OCI-M1 (cell line): Measurements from ENCODE around the gene CPNE1.
"Not testable (repeated sequence)": the region's sequence is repeated elsewhere in the genome, so short reads cannot be mapped to it uniquely, and the experiment has no call there.

Experiments used
- DNase-seq: peaks from one replicate; lab custom pipeline; 2025; lab: John Stamatoyannopoulos, UW

Gene CPNE1

DNA sequence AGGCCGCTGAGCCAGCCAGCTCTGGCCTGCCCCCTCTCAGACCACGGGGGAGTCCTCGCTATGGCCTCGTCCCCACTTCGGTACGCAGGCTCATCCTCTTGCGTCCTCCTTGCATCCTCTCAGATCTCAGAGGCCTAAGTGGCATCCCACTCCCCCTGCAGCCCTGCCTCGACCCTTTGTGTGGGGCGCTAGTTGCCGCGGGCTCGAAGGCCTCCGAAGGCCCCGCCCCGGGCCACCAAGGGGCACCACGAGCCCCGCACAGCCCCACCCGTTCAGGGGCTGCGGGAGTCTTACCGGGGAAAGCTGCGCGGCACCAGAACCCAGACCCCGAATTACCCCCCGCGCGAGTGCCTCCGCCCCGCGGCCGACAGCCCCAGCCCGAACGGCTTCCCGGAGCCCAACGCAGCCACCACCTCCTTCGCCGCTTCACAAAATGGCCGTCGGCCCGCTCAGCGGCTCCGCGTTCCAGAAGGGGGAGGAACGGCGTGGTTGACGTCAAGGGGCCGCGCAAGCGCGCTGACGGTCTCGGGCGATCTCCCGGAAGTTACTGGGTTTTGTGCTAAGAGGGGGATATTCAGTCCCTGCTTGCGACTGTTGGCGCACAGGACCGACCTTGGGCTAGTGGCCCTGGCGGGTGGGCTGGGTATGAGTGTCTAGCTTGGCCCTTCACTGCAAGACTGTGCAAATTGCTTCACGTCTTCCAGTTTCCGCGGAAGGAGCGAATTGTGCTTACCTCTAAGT, at the start of gene CPNE1, which contains the start of gene RBM12:
TSS of gene CPNE1 (minus strand) at position 435 of the 741 bp plus-strand sequence. CDS start 31,977 bp downstream, outside the sequence.
TSS of gene RBM12 (minus strand) at position 435 of the 741 bp plus-strand sequence. CDS start 9,578 bp downstream, outside the sequence.
- DNase-seq: peak; percentile 94

DNA sequence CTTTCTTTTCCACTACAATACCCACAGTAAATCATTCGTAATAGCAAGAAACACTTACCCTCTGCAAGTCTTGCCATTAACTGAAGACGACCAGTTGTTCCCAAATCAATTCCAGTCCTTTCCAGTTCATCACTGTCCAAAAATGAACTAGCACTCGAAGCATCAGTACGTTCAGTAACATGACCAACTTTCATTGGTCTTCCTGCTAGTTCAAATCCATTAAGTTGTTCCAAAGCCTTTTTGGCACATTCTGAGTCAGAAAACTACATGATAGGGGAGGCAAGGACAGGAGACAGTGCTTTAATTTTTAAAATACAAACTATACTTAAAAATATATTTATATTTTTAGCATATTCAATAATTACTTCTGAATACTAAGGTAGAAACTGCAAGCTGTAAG, 49.4 kb upstream of the CPNE1 start:
- no peak for DNase-seq

DNA sequence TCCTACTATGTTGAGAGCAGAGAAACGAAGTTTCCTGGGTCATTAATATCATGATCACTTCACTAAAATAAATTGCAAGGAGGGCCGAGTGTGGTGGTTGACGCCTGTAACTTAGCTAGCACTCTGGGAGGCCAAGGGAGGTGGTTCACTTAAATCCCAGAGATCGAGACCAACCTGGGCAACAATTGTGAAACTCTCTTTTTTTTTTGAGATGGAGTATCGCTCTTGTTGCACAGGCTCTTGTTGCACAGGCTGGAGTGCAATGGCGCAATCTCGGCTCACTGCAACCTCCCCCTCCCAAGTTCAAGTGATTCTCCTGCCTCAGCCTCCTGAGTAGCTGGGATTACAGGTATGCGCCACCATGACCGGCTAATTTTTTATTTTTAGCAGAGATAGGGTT, 48.4 kb upstream of the CPNE1 start:
- DNase-seq: not testable (repeated sequence)

DNA sequence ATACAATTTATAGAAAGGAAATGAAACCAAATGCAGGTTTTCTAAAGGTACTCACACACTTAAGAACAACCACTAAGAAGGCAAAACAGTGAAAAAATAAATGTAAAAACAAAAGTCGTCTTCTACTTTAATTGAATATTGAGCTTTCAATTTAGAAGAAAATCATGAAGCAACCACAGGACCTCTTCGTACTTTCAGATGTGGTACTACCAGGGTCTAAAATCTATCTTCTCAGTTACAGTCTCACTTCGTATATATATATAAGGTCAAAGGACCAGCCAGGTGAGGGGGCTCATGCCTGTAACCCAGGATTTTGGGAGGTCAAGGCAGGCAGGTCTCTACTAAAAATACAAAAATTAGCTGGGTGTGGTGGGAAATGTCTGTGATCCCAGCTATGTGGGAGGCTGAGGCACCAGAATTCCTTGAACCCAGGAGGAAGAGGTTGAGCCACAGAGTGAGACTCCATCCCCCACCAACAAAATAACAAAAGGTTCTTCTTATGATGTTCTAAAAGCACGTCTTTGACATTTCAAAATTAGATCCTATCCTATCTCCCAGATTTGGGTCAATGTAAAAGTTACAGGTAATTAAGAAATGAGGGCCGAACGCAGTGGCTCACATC, 47.0 kb upstream of the CPNE1 start:
- no peak for DNase-seq

DNA sequence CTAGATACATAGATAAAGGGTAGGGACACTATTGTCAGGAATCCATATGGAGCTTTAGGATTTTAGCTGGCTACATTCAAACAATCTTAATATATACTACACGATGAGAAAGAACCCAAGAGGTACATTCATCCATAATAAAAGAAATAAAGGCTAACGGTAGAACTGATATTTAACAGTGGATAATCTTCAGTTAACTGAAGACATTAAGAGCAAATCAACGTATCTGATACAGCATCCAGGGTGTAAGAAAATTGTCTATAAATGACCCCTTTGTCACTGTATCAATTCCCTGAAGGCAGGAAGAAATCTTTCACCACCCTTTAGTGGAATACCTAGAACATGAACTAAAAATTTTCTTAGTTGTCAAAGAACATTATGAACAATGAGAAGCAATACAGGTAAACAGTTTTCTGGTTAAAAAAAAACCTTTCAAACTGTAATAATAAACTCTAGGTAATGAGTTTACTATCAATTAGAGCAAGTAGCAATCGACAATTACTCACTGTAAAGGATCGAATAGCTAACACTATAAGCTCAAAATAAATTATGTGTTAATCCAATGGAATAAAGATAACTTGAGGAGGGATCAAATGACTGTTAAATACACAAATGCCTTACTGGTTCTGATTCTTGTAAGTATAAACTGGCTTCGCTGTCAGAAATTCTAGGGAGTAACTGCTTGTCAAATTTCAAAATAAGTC, 46.3 kb upstream of the CPNE1 start:
- DNase-seq: no peak

DNA sequence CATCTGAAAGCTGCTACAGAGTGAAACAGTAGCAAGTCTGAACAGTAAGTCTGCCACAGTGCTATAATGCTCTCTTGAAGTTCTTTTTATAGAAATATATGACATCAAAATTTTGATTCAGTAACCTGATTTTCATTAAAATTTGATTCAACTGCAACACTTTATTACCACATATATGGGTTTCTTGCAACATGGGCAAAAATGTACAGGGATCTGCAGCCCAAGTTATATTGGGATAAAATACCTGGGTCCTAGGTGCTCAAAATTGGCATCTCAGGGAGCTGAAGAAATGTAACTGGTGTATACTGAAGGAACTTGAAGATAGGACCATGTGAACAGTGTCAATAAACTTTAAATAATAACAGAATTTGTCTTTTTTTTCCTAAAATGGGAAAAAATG, 45.3 kb upstream of the CPNE1 start:
- DNase-seq: no peak

DNA sequence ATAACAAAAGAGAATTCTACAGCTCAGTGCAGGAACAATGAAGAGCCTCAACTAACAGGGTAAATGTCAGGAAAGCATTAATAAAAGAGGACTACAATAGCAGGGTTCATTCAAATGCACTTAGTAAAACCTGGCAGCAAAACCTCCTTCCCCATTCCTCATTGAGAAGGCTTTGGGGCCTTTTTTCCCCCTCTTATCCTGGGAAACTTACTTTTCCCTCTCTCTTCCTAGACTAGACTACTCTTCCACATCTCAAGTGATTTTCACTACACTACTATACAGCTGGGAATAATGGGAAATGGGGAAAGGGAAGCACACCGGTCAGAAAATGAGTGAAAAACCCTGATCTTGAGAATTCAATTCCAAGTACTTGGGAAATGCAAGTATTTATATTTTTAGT, 44.6 kb upstream of the CPNE1 start:
- no peak for DNase-seq

DNA sequence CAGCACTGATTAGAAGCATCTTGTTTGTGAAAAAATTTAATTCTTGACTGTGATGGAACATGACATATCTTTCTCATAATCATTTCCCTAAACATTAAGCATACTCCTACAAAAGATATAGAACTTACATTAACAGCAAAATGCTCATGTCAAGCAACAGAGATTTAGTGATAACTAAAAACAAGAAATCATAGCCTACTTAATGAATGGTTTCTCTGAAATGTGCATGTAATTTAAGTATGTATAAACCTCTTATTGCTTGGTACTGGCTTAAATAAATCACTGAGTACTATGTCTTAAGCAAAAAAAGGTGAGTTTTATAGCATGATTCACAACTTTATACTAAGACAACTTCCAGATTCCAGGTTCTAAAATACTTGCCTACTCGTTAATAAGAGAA, 43.8 kb upstream of the CPNE1 start:
- no peak for DNase-seq

DNA sequence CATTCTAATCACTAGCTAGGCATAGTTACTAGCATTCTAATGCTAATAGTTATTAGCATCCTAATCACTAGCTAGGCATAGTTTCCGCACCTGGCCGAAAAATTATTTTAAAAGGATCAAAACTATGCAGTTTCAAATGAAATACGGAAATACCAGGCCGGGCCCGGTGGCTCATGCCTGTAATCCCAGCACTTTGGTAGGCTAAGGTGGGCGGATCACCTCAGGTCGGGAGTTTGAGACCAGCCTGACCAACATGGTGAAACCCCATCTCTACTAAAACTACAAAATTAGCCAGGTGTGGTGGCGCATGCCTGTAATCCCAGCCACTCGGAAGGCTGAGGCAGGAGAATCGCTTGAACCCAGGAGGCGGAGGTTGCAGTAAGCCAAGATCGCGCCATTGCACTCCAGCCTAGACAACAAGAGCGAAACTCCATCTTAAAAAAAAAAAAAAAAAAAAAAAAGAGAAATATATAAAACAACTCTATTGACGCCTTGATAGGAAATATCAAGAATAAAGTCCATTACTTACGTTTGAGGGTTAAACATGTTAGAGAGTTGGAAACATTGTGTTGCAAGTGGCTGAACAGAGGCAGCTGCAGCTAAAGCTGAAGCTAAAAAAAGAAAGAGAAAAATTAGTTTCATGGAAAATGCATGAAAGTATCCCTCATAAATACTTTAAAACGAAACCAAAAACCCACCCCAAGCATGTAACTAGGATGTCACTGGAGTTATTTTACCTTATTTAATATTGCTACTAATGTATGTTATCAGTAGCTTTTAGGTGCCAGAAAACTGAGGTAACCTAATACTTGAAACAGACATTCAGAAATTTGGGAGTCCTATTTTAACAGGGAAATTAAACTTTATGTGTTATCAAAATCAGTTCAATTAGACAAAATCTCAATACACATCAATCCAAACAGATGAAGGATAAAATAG, 42.2 kb upstream of the CPNE1 start:
- DNase-seq: not testable (repeated sequence)

DNA sequence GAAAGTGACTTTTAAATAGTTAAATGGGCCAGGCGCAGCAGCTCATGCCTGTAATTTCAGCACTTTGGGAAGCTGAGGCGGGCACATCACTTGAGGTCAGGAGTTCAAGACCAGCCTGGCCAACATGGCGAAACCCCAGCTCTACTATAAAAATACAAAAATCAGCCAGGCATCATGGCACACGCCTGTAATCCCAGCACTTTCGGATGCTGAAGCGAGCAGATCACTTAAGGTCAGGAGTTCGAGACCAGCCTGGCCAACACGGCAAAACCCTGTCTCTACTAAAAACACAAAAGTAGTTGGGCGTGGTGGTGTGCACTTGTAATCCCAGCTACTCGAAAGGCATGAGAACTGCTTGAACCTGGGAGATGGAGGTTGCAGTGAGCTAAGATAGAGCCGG, 41.2 kb upstream of the CPNE1 start:
- not testable (repeated sequence) for DNase-seq

DNA sequence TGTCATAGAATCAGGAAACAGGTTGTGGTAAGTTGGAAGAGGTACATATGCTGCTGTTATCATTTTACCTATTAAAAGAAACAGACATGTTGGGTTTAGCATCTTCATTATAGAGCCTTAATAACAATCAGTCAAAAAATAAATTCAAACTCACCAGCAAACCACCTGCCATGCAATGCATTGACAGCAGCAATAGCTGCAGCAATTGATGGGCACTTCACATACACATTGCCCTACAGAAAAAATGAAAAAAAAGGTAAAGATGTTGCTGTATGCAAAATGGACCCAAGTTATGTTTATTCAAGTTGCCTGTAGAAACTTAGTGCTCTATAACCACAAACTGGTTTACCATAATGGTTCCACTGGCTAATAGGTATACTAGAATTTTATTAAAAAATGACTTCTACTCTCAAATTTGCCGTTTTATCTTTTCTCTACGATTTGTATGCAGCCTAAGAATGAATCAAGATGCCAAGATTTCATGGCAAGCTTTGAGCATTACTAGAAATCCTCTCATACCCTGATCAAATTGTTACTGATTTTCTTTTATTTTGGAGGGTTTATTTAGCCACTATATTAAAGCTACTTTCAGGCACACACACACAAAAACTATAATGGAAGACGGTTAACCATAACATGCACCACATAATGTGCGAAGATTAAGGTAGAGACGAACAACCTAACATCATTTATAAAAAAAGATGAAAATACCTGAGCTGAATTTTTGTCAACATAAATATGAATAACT, 40.0 kb upstream of the CPNE1 start:
- no peak for DNase-seq

DNA sequence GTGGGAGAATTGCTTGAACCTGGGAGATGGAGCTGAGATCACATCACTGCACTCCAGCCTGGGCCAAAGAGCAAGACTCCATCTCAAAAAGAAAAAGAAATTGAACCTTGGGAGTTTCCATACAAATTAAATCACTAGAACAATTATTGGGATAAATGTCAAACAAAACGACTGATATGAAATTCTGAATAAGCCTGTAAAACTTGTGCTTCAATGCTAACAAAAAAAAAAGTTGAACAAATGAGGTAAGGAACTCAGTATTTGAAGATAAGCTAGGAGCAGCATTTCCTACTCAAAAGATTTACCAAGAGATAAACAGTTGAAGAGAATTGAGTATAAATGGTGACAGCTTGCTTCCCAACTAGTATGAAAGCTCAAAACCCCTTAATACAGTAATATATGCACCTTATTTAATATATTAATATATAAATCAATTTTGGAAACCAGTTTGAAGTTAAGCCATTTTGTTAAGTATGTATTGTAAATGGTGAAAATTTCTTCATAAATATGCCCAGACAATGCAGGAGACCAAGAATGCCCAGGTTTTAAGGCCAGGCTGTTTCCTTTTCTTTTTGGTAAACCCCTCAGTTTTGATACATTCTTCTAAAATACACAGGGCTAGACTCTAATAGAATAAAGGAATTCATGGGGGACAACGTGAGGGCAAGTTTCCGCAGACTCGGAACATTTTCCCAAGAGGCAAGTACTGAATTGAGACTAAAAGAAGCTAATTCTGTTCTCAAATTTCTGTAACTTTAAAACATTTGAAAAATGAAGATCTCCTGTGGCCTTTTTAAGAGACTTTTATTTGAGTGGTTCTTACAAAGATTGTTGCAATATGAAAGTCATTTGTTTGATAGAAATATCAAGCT, 38.4 kb upstream of the CPNE1 start:
- peak; percentile 18 for DNase-seq

DNA sequence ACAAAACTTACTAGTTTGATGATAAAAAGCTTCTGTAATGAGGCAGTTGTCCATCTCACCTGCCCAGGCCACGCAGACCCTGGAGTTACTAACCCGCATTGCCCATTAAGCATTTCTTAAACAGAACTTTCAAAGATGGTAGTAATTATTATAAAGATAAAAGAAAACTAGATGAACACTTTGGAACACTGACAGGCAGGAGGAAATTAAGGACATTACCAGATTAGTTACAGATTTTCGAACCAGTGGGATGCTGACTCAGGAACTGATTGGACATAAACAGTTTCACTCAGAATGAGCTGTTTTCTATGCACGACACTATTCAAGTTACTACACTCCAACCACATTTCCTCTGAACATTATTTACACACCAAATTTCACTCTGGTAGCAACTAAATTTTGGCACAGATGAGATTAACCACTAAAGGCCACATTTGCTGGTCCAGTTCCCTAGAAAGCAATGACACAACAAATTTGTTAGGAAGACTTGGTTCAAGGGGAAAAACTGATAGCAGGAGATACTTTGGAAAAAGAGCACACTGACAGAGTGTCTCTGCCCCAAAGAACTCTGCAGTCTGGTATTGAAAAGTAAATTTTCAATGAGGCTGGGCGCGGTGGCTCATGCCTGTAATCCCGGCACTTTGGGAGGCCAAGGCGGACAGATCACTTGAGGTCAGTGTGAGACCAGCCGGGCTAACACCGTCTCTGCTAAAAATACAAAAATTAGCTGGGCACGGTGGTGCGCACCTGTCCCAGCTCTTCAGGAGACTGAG, 37.5 kb upstream of the CPNE1 start:
- peak; percentile 42 for DNase-seq

DNA sequence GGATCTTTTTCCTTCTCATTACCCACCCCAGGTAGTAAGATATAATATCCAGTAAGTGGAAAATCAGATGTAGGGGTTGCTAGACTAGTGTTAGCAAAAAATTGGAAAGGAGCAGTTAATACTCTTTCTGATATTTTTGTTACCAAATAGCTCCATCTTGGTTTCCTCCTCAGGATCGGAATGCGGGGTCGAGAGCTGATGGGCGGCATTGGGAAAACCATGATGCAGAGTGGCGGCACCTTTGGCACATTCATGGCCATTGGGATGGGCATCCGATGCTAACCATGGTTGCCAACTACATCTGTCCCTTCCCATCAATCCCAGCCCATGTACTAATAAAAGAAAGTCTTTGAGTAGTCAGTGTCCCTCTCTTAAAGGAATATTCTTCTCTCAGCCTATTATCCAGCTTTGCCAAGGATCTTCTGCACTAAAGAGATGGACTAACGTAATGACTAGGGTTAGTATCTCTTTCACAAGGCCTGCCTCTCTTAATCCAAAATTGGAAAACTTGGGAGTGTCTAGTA, 36.0 kb upstream of the CPNE1 start:
- peak; percentile 47 for DNase-seq

DNA sequence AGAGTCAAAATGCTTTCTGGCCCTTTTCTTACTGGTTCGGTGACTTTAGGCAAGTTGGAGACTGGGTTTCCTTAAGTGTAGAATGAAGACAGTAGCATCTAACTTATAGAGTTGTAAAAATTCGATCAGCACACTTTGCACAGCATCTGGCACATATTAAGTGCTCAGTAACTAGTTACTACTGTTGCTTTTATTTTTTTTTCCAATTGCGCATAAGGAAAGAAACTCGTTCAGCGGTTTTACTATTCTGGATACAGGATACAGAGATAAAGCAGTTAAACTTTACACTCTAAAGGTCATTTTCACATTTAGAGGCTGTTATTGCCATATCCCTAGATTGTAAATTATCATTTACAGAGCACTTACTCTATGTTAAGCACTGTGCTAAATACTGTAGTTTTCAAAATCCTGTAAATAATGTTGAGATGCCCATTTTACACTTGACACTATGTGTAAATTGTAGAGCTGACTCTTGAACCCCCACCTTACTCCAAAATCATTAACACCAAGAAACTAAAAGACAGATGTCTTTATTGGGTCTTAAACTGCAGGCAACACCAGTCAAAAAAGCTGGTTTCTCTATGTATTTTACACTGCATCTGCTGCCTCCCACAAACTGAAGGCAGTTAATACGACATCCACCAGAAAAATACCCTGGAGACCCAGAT, 35.4 kb upstream of the CPNE1 start:
- DNase-seq: peak; percentile 59

DNA sequence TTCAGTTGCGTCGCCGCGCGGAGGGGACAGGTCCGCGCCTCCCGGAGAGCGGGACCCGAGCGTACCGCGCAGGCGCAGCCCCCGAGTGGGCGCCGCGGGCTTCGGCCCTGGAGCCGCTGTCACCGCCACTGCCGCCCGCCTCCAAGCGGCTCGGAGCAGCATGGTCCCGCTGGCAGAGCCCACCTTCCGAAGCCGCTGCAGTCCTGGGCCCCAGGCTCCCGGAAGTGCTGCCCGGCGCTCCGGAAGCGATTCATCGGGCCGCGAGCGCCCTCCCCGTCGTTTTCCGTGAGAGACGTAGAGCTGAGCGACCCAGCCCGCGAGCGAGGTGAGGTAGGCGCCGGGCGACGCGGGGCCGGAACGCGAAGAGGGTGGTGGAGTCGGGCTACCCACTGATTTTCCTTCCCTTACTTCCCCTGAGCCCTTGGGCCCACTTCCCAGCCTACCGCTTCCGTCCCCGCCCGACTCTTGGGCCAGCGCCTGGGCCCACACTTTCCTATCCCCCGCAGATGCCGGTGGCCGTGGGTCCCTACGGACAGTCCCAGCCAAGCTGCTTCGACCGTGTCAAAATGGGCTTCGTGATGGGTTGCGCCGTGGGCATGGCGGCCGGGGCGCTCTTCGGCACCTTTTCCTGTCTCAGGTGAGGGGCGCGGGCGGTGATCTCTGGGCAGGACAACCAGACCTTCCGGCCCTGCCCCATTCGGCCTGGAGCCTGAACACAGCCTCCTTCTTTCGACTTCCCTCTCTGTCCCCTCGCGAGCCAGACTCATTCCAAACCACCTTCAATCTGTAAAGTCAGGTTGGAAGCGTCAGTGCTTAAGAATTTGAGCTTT, 34.6 kb upstream of the CPNE1 start, which contains the start of the genes NFS1 and ROMO1:
TSS of gene NFS1 (minus strand) at position 226 of the 830 bp plus-strand sequence. CDS start at position 162, 64 bp downstream.
TSS of gene ROMO1 (plus strand) at position 279 of the 830 bp plus-strand sequence. CDS start at position 507, 228 bp downstream.
- peak; percentile 92 for DNase-seq
